NOMO-1 treated with dmso at 0.1 percent for 144 hours (cell line): ENCODE measurements around the gene RGS3.

ENCODE experiments used
- DNase-seq: peaks from one replicate; lab custom pipeline; 2025; ENCODE audit not compliant: unreplicated experiment; lab: John Stamatoyannopoulos, UW

Gene RGS3

GRCh38 chr9:113616116-113616515, 152.6 kb downstream of the RGS3 start:
- no peak for DNase-seq

- no peak for DNase-seq
These were observed 153.3 kb downstream of the RGS3 start for GRCh38 chr9:113616621-113617496.

- no peak for DNase-seq
These were observed 154.0 kb downstream of the RGS3 start for GRCh38 chr9:113617550-113617949.

- no peak for DNase-seq
These were observed 155.4 kb downstream of the RGS3 start for GRCh38 chr9:113618836-113619490.

GRCh38 chr9:113619491-113620376, 156.2 kb downstream of the RGS3 start:
- DNase-seq = no peak

- DNase-seq = no peak
These were observed 157.0 kb downstream of the RGS3 start for GRCh38 chr9:113620377-113621161.

GRCh38 chr9:113621309-113621791, 157.8 kb downstream of the RGS3 start:
- DNase-seq = no peak

- no peak for DNase-seq
These were observed 158.5 kb downstream of the RGS3 start for GRCh38 chr9:113621980-113622379.

GRCh38 chr9:113622600-113623400, 159.3 kb downstream of the RGS3 start:
- DNase-seq = no peak

GRCh38 chr9:113623851-113624485, 160.4 kb downstream of the RGS3 start:
- no peak for DNase-seq

- no peak for DNase-seq
These were observed 161.2 kb downstream of the RGS3 start for GRCh38 chr9:113624721-113625120.

- DNase-seq = no peak
These were observed 162.0 kb downstream of the RGS3 start for GRCh38 chr9:113625486-113625885.

- DNase-seq = no peak
These were observed 163.4 kb downstream of the RGS3 start for GRCh38 chr9:113626735-113627495.

- DNase-seq = no peak
These were observed 165.1 kb downstream of the RGS3 start for GRCh38 chr9:113628621-113629020.

- no peak for DNase-seq
These were observed 167.0 kb downstream of the RGS3 start for GRCh38 chr9:113630386-113631136.

GRCh38 chr9:113631137-113631765, 167.7 kb downstream of the RGS3 start:
- no peak for DNase-seq
